NK-92 treated with Interleukin-12 subunit alpha and Interleukin-12 subunit beta, amount 100 ng/mL, for 24 hours (cell line): Measurements from ENCODE around the gene SLC25A26.
"Not testable (repeated sequence)": the region's sequence is repeated elsewhere in the genome, so short reads cannot be mapped to it uniquely, and the experiment has no call there.

Source experiments
- DNase-seq: peaks from one replicate; lab custom pipeline; 2025; lab: John Stamatoyannopoulos, UW

The SLC25A26 gene, protein sequence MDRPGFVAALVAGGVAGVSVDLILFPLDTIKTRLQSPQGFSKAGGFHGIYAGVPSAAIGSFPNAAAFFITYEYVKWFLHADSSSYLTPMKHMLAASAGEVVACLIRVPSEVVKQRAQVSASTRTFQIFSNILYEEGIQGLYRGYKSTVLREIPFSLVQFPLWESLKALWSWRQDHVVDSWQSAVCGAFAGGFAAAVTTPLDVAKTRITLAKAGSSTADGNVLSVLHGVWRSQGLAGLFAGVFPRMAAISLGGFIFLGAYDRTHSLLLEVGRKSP

DNA sequence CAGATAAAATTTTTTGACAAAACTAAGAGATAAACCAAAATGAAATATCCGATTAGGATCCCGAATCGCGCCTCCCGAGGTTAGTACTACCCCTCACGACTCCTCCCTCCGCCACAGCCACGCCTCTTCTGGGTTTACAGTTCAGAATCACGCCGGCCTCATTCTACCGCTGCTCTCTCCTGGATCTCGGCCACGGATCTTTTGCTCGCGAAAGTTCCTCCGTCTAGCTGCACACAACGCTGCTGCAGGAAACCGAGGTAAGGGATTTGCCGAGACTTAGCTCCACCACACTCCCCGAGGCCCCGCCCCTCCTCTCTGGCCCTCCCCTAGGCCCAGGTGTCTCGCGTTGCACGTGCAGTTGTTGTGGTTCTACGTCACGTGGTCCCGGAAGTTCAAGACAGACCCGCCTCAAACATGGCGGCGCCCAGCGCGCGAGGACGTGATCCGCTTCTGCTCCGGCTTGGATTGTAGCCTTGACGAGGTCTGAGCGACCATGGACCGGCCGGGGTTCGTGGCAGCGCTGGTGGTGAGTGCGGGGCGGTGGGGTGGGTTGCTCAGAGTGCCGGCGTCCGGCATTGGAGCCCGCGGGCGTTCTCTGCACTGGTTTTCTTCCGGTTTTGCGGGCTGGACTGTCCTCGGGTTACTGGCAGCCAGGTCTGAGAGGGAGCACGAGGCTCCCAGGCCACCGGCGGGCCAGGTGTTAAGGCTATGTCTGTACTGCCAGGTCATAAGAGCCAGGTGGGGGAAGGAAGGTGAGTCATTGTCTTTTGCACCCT lies at the start of gene SLC25A26:
SLC25A26 (plus strand) TSS at position 400 of the 776 bp plus-strand sequence; CDS start at position 494, 94 bp downstream.
- DNase-seq: peak; percentile 92

DNA sequence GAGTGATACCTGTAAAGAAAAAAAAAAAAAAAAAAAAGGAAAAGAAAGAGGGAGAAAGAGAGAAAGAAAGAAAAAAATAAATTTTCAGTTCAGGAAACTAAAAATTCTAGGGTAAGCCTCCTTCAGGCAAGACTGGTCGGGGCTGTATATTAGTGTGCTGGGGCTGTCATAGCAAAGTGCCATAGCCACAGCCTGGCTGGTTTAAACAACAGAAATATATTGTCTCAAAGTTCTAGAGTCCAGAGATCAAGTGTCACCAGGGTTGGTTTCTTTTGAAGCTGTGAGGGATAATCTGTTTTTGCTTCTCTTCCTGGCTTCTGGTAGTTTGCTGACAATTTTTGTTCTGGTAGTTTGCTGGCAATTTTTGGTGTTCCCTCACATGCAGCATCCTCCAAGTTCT lies 48.4 kb upstream of the SLC25A26 start:
- DNase-seq: no peak

DNA sequence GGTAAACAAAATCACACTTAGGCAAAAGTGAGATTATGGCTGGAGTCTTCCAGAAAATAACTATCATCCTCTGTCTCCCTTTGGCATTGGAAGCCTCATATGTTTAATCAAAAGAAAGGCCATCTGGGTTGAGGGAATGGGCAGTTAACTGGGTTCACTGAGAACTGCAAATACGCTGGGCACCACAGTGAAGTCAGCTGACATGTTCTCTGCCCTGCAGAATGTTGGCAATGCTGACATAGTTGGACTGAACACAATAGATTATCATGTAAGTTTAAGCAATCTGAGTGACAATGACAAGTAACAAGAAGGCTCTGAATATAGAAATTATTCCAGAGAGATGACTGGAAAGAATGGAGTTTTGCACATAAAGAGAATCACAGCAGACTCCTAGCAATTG lies 43.8 kb upstream of the SLC25A26 start:
- no peak for DNase-seq

DNA sequence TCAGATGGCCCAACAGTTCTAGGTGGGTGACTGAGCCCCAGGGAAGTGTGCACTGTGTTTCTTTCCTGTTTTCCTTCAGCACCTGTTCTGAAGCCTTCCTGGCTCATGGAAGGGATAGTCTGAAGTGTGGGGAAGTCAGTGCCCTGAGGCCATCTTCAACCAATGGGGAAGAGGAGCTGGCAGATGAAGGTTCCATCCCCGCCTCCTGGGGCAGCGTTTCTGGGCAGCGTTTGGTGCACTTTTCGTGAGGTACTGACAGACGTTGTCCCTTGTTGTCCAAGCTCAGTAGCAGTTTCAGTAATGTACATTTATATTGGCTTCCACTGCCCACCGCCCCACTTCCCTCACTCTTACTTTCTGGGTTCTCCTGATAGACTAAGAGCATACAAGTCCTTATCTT lies 42.6 kb upstream of the SLC25A26 start:
- no peak for DNase-seq

DNA sequence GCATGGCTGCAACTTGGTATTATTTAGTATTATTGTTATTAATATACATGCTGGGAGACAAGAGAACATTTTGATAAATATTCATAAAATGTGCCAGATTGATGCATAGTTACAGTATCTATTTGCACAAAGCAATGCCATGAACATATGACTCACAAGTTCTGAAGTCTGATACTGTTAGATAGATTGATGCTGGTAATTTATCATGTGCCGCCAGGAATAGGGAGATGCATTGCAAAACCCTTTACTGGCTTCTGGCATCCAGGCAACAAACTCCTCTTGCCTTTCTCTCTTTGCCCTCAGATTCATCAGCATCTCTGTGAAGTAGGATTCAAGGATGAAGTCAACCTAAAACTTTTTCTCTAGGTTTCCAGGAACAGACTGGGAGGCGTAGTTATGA lies 41.0 kb upstream of the SLC25A26 start:
- no peak for DNase-seq

DNA sequence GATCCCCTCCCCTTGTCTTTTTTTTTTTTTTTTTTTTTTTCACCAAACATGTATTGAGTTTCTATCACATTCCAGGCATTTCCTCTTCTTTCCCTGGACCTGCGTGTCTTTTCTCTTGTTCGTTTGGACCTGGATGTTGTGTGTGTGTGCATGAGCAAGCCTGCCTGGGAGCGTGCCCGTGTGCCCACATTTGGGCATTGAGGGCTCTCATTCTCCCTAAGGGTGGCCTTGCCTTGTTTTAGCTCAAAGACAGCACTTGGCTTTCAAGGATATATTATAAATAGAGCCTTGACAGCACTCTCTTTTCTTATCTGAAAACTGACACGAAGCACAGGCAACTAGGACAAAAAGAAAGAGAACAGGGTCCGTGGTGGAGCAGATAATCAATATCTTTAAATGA lies 39.0 kb upstream of the SLC25A26 start:
- no peak for DNase-seq

DNA sequence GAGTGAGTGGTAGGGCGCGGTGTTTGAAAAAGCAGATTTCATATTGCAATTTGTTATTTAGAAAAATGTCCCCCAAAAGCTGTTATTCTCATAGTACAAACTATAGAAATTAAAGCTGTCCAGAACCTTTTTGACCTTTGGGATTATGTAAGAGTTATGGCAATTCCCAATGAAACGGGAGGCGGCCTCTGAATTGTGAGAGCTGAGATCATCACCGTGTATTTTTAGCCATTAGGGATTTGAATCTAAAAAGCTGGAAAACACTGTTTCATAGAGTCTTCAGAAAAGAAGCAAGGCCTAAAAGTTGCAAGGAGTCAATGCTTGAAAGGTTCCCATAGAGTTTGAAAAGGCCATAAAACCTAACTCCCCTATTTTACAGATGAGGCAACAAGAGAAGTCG lies 38.6 kb upstream of the SLC25A26 start:
- DNase-seq: no peak

DNA sequence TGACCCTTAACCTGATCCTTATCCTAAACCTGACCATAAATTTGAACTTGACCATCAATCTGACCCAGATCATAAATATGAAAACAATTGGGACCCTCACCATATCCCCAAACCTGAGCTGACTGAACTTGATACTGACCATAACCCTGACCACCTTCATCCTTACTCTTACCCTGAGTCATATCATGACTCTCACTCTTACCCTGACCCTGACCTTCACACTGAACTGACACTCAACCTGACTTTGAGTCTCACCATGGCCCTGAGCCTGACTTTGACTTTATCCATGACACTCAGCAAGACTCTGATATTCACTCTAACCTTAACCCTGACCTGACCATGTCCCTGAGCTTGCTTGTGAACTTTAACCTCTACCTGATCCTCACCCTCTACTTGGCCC lies 34.3 kb upstream of the SLC25A26 start:
- no peak for DNase-seq

DNA sequence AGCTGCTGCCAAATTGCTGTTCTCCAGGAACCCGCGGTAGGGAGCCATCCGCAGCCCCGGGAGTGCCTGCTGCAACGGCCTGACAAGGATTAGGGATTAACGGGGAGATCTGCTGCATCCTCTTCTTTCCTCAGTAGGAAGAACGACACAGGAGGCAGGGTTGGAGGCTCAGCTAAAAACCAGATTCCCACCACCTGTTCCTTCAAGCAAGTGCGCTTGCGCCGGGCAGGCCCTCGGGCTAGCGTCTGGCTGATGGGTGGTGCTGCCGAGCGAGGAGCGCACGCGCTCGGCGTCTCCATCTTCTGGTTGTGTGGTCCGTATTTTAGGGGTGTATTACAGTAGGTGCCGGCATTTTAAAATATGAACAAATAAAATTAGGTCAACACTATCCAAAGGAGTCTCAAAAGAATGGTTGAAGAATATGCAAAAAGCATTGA lies 25.4 kb upstream of the SLC25A26 start:
- DNase-seq: no peak

DNA sequence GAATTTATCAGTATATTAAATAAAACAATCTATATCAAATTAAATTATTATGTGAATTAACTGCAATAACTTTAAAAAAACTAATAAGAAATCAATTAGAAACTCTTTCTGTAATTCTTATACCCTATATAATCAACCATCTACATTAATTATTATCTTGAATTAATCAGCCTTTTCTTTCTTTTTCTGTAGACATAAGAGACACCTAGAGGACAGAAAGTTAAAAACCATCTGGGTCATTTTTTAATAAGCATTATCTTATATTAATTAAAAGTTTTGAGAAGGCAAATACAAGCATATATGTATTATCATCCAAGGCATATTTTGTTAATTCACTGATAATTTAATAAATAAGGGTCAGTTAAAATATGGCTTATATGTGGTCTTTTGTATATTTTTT lies 24.2 kb upstream of the SLC25A26 start:
- no peak for DNase-seq

DNA sequence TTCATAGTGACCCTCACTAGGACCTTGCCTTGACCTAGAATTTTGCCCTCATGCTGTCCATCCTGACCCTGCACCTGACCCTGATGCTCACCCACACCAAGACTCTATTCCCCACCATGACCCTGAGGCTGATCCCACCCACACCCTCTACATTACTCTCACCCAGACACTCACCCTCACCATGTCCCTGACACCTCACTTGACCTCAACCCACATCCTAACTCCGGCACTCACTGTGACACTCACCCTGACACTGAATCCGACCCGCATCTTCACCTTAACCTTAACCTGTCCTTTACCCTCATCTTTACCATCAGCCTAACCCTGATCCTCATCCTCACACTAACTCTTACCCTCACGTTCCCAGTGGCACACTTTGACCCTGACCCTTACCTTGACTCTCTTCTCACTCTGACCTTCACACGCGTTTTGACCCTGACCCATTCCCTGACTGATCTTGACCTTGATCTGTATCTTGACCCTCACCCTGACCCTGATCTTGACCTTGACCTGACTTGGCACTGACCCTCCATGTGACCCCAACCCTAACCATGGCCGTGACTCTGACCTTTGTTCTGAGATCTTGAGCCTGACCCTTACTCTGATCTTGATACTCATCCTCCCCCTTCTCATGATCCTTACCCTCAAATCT lies 22.2 kb upstream of the SLC25A26 start:
- no peak for DNase-seq

DNA sequence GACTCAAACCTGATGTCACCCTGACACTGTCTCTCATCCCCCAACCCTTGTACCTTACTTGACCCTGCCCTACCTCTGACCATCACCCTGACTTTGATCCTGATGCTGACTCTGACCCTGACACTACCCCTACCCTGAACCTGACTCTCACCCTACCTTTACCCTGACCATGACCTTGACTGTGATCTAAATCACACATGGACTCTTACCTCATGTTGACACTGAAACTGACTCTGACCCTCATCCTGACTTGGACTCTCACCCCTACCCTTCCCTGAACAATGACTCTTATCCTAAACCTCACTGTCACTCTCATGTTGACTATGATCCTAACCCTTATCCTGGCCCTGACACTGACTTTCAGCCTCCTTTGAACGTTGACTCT lies 21.7 kb upstream of the SLC25A26 start:
- no peak for DNase-seq

DNA sequence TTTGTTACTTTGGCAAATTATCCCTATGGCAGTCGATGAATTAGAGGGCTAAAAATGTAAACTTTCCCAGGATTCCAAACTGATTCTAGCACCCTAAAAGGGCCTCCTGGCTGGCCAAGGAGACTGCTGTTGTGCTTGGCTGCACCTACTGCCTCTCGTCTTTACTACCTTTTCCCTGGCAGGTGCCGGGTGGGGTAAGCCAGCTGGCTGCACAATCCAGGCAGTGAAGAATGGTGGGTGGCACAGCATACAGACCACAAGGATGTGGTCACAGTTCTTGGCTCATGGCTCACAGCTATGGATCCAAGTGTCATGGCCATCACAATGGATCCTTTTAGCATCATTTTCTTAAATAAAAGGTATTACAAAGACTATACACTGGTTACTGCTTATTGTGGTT lies 20.7 kb upstream of the SLC25A26 start:
- DNase-seq: no peak

DNA sequence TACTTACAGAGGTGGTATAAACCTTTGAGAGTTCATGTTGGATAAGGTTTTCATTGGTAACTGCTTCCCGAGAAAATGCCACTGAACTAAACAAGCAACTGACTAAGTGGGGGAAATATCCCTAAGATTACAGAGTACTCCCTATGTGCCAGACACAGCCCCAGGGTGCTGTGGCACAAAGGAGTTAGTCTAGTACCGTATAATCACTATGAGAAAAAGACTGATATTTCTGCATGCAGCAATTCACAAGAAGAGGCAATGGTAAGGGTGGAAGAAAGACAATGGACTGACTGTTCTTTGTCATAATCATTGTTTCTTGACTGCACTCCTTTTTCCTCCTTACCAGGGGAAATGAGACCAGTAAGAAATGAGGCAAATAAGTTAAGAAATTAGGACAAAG lies 20.0 kb upstream of the SLC25A26 start:
- DNase-seq: no peak

DNA sequence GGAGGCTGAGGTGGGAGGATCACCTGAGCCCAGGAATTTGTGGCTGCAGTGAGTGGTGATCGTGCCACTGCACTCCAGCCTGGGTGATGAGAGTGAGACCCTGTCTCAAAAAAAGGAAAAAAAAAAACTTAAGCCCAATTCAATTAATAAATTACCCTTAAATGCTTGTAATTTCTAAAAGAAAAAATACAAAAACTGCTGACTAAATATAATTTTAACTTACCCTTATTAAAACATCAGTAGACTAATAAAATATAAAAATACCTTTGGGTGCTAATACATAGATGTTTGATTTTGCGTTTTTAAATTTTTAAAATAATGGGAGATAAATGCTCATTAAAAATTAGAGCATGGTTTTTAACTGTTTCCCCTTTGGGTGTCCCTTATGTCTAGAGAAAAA lies 17.5 kb upstream of the SLC25A26 start:
- DNase-seq: no peak

DNA sequence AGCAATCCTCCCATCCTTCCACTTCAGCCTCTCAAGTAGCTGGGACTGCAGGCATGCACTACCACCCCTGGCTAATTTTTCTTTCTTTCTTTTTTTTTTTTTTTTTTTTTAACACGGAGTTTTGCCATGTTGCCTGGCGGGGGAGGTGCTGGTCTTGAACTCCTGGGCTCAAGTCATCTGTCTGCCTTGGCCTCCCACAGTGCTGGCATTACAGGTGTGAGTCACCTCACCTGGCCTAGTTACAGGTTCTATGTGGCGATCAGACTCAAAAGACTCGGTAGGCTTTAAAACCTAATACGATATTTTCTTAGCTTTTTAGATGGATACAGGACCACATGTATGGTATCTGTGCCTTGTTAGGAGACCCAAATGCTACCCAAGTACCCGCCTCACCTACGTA lies 14.0 kb upstream of the SLC25A26 start:
- no peak for DNase-seq

DNA sequence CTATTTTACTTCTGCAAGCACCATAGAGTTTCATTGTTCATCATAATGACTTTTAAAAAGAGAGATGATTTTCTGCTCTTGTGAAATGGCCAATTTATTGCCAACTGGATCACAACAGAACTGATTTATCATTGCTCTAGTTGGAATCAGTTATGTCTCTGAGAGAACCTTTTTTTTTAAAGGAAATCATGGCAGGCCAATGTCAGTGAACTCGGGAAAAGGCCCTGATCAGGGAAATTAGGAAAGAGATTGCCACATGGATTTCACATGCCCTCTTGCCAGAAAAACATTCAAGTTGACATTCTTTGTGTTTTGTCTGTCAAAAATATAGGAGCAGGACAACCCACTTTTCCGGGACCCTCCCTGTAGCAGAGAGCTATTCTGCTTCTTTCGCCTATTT lies 12.6 kb upstream of the SLC25A26 start:
- no peak for DNase-seq

DNA sequence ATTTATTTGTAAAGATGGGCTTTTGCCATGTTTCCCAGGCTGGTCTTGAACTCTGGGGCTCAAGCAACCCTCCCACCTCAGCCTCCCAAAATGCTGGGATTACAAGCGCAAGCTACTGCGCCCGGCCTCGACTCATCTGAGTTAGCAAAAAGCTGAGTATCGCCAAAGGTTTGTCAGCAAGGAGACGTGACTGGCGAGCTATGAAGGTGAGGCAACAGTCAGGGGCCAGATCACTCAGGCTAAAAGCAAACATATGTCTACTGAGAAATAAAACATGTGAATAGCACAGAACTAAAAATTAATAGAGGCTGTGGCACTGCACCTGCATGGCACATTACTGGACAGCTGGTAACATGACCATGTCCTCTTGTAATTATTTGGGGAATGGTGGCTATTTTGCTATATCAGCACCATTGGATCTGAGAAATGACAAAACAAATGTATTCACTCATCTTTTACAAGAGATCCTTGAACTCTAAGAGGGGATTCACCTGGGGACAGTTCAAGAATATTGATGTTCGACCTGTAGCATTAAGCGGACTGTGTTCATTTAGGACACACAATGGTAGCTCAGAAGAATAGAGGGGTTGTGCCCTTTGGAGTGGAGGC lies 10.0 kb upstream of the SLC25A26 start:
- no peak for DNase-seq

DNA sequence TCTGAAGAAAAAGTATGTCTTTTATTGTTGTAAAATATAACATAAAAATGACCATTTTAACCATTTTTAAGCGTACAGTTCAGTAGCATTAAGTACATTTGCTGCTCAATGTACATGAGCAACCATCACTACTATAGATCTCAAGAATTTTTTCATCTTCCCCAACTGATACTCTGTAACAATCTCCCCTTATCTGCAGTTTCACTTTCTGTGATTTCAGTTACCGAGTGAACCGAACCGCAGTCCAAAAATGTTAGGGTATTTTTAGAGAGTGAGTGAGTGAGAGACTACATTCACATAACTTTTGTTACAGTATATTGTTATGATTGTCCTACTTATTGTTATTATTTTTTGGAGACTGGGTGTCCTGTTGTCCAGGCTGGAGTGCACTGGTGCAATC lies 9.0 kb upstream of the SLC25A26 start:
- no peak for DNase-seq

DNA sequence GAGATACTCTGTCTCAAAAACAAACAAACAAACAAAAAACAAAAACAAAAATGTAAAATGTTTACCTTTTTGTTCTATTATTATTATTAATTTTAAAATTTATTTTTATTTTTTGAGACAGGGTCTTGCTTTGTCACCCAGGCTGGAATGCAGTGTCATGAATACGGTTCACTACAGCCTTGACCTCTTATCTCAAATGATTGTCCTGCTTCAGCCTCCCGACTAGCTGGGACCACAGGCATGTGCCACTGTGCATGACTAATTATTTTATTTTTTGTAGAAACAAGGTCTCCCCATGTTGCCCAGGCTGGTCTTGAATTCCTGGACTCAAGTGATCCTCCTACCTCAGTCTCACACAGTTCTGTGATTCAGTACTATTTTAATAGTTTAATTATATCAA lies 5.7 kb upstream of the SLC25A26 start:
- no peak for DNase-seq

DNA sequence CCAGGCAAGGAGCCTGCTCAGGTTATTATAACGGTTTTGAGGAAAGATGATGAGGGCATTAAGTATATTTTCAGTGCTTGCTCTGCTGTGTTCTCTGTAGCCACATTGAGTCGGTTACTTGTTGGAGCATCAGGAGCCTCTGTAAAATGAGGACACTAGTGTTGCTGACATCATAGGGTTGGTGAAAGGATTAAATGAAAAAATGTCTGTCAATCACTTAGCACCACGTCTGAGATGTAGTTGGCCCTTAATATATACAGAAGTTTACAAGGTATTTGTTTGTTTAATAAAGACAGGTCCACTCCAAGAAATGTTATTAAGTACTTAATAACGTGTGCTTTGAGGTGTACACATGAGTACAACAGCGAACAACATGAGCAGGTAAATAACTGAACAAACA lies 735 bp upstream of the SLC25A26 start:
- DNase-seq: no peak

DNA sequence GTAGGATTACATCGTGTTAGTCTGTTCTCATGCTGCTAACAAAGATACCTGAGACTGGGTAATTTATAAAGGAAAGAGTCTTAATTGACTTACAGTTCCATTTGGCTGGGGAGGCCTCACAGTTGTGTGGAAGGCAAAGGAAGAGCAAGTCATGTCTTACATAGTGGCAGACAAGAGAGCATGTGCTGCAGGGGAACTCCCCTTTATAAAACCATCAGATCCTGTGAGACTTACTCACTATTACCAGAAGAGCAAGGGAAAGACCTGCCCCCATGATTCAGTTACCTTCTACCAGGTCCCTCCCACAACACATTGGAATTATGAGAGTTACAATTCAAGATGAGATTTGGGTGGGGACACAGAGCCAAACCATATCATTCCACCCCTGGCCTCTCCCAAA lies 3.4 kb downstream of the SLC25A26 start:
- peak; percentile 2 for DNase-seq

DNA sequence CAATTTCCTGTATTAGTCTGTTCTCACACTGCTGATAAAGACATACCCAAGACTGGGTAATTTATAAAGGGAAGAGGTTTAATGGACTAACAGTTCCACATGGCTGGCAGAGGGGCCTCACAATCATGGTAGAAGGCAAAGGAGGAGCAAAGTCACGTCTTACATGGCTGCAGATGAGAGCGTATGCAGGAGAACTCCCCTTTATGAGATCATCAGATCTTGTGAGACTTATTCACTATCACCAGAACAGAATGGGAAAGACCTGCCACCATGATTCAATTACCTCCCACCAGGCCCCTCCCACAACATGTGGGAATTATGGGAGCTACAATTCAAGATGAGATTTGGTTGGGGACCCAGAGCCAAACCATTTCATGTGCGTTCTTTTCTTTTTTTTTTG lies 5.3 kb downstream of the SLC25A26 start:
- DNase-seq: not testable (repeated sequence)
